ENCODE results near the gene WNT11.

WNT11 gene

DNA sequence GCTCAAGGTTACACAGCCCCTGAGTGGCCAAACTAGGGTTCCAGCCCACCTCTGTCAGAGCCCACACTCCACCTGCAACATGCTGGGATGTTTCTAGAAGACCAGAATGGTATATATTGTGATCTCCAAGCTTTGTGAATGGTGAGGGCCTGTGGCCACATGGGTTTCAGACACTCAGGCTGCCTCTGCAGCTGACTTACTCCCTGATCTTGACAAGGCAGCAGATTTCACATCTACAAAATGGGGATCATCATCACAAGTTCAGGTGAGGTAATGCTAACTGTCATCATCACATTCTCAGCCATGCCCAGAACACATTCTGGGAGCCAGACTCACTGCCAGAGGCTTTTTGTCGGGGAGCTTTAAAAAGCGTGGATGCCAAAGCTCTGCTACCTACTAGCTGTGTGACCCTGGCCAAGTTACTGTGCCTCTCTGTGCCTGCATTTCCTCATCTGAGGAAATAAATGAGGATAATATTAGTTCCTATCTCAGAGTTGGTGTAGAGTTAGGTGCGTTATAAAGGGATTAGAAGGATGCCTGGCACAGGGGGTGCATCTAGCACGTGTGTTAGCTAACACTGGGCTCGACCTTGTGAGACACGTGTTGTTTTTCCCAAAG lies 24.9 kb upstream of the WNT11 start:
- no peak overlapping the region for H3K14ac ChIP-seq (ENCODE audit: low read length)
- peaks cover 16 to 18% of the 10 kb centered on the region in 2 experiments for H3K4me1 ChIP-seq (ENCODE audit: control insufficient read depth in 1 of 2, insufficient read depth in 2 of 2, low read length in 2 of 2)
- no peak overlapping the region for H3K27ac ChIP-seq (ENCODE audit: low read depth, low read length)
- H3K9me3 ChIP-seq (ENCODE audit: insufficient read depth, low read depth, low read length), result no peaks in the 10 kb centered on the region
- no peak overlapping the region for H2BK5ac ChIP-seq (ENCODE audit: low read depth, low read length, poor library complexity)
- H4K12ac ChIP-seq (ENCODE audit: low read depth, low read length), result no peak overlapping the region
- no peaks in the 10 kb centered on the region for H3K27me3 ChIP-seq (ENCODE audit: insufficient read depth, low read length)
- H3K4me3 ChIP-seq (ENCODE audit: low read depth, low read length), result no peak overlapping the region
- no peak overlapping the region for H3K23ac ChIP-seq (ENCODE audit: low read length)
- no peak overlapping the region for H3K4ac ChIP-seq (ENCODE audit: low read depth, low read length)
- no peak overlapping the region for H2AK5ac ChIP-seq (ENCODE audit: low read length)
- H3K9ac ChIP-seq (ENCODE audit: low read length), result no peak overlapping the region
- no peak overlapping the region for H2BK120ac ChIP-seq (ENCODE audit: insufficient read depth, low read length, poor library complexity)
- H3K18ac ChIP-seq (ENCODE audit: low read length), result no peak overlapping the region
- H3K79me2 ChIP-seq (ENCODE audit: control insufficient read depth, insufficient read depth, low read length, poor library complexity), result no peaks in the 10 kb centered on the region
- no CpG with 5 or more reads among the region's 6 CpGs for WGBS (ENCODE audit: extremely low coverage, insufficient coverage, insufficient read length)
- H2AFZ ChIP-seq (ENCODE audit: insufficient read depth, low read length, poor library complexity), result no peak overlapping the region
- H3K79me1 ChIP-seq (ENCODE audit: low read length), result peaks cover 3% of the 10 kb centered on the region
- no peak overlapping the region for H2BK12ac ChIP-seq (ENCODE audit: low read length)
- no peak for DNase-seq
- H4K8ac ChIP-seq (ENCODE audit: low read depth, low read length), result no peak overlapping the region
- H4K91ac ChIP-seq (ENCODE audit: low read depth, low read length), result no peak overlapping the region
- no peak overlapping the region for H3K4me2 ChIP-seq (ENCODE audit: low read length)
- no peaks in the 10 kb centered on the region for H3K36me3 ChIP-seq (ENCODE audit: control insufficient read depth in 1 of 2, insufficient read depth in 2 of 2, low read length in 2 of 2)

DNA sequence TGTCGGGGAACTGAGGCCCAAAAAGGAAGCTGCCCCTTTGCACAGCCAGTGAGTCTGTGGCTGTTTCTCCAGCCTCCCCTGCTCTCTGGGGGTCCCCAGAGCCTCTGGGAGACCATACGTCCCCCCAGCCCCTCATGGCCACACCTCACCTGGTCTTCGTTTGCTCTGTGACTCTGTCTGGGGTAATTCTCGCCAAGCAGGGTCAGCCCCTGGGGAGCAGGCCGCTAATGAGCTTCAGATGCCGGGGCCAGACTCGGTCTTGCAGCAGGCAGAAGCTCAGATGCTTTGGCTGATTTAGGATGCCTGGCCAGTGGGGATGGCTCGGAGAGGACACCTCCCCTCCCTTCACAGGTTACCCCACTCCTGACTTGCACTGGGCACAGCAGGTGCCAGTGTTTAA lies 24.1 kb upstream of the WNT11 start:
- Histone ChIP-seq H4K8ac (ENCODE audit: low read depth, low read length) (no peak overlapping the region), H2AK5ac (ENCODE audit: low read length) (no peak overlapping the region), H3K9me3 (ENCODE audit: insufficient read depth, low read depth, low read length) (no peaks in the 10 kb centered on the region), H3K18ac (ENCODE audit: low read length) (no peak overlapping the region), H2BK5ac (ENCODE audit: low read depth, low read length, poor library complexity) (no peak overlapping the region), H3K9ac (ENCODE audit: low read length) (no peak overlapping the region), H2AFZ (ENCODE audit: insufficient read depth, low read length, poor library complexity) (no peak overlapping the region), H3K14ac (ENCODE audit: low read length) (no peak overlapping the region), H3K4me1 (ENCODE audit: control insufficient read depth in 1 of 2, insufficient read depth in 2 of 2, low read length in 2 of 2) (peaks cover 16 to 20% of the 10 kb centered on the region in 2 experiments), H3K27ac (ENCODE audit: low read depth, low read length) (no peak overlapping the region), H3K79me2 (ENCODE audit: control insufficient read depth, insufficient read depth, low read length, poor library complexity) (no peaks in the 10 kb centered on the region), H2BK120ac (ENCODE audit: insufficient read depth, low read length, poor library complexity) (no peak overlapping the region), H4K12ac (ENCODE audit: low read depth, low read length) (no peak overlapping the region), H3K23ac (ENCODE audit: low read length) (no peak overlapping the region), H3K4ac (ENCODE audit: low read depth, low read length) (no peak overlapping the region), H2BK12ac (ENCODE audit: low read length) (no peak overlapping the region), H3K27me3 (ENCODE audit: insufficient read depth, low read length) (no peaks in the 10 kb centered on the region), H3K4me3 (ENCODE audit: low read depth, low read length) (no peak overlapping the region), H3K4me2 (ENCODE audit: low read length) (no peak overlapping the region), H3K79me1 (ENCODE audit: low read length) (peaks cover 2% of the 10 kb centered on the region), H4K91ac (ENCODE audit: low read depth, low read length) (no peak overlapping the region), H3K36me3 (ENCODE audit: control insufficient read depth in 1 of 2, insufficient read depth in 2 of 2, low read length in 2 of 2) (no peaks in the 10 kb centered on the region)
- no CpG with 5 or more reads among the region's 8 CpGs for WGBS (ENCODE audit: extremely low coverage, insufficient coverage, insufficient read length)
- DNase-seq, result no peak

DNA sequence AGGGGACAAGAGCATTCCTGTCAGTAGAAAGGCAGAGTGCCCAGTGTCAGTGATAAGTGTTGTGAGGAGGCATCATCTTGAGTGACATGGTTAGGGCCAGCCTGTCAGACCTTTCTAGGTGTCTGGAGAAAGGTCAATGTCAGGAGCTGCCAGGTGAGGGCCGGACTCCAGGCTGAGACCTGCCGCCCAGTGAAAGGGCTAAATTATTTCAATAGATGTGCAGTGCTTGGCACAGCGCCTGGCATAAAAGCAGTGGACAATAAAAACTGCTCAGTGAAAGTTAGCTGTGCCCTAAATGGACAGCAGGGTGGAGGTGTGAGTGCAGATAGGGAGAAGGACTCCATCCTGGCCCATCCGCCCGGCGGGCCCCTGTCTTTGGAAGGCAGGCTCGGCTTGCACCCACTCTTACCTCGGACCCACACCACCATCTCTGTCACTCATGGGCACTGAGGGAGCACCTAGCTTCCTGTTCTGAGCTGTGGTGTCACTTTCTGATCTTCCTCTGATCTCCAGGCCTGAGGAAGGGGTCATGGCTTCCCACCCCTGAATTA lies 23.5 kb upstream of the WNT11 start:
- Histone ChIP-seq H3K9me3 (ENCODE audit: insufficient read depth, low read depth, low read length) (no peaks in the 10 kb centered on the region), H3K27ac (ENCODE audit: low read depth, low read length) (no peak overlapping the region), H2BK12ac (ENCODE audit: low read length) (no peak overlapping the region), H3K4me1 (ENCODE audit: control insufficient read depth in 1 of 2, insufficient read depth in 2 of 2, low read length in 2 of 2) (peaks cover 14 to 22% of the 10 kb centered on the region in 2 experiments), H3K4me3 (ENCODE audit: low read depth, low read length) (no peak overlapping the region), H3K27me3 (ENCODE audit: insufficient read depth, low read length) (no peaks in the 10 kb centered on the region), H4K8ac (ENCODE audit: low read depth, low read length) (no peak overlapping the region), H4K91ac (ENCODE audit: low read depth, low read length) (no peak overlapping the region), H3K79me2 (ENCODE audit: control insufficient read depth, insufficient read depth, low read length, poor library complexity) (no peaks in the 10 kb centered on the region), H2BK120ac (ENCODE audit: insufficient read depth, low read length, poor library complexity) (no peak overlapping the region), H3K14ac (ENCODE audit: low read length) (no peak overlapping the region), H3K36me3 (ENCODE audit: control insufficient read depth in 1 of 2, insufficient read depth in 2 of 2, low read length in 2 of 2) (no peaks in the 10 kb centered on the region), H3K18ac (ENCODE audit: low read length) (no peak overlapping the region), H2AFZ (ENCODE audit: insufficient read depth, low read length, poor library complexity) (no peak overlapping the region), H3K4ac (ENCODE audit: low read depth, low read length) (no peak overlapping the region), H3K4me2 (ENCODE audit: low read length) (no peak overlapping the region), H3K9ac (ENCODE audit: low read length) (no peak overlapping the region), H2AK5ac (ENCODE audit: low read length) (no peak overlapping the region), H2BK5ac (ENCODE audit: low read depth, low read length, poor library complexity) (no peak overlapping the region), H3K79me1 (ENCODE audit: low read length) (no peaks in the 10 kb centered on the region), H4K12ac (ENCODE audit: low read depth, low read length) (no peak overlapping the region), H3K23ac (ENCODE audit: low read length) (no peak overlapping the region)
- no CpG with 5 or more reads among the region's 8 CpGs for WGBS (ENCODE audit: extremely low coverage, insufficient coverage, insufficient read length)
- DNase-seq, result no peak

DNA sequence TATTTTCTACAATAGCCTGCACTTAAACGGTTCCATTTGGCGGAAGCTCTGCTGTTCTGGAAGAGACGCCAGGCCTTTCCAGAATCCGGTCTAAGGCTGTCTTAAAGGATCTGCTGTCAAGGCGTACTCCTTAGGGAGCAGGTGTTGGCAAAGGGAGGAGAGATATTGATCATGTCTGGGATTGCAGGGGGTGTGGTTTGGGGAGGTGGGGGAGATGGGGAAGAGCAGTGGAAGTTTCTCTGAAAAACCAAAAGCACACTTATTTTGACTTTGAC lies 22.5 kb upstream of the WNT11 start:
- H3K18ac ChIP-seq (ENCODE audit: low read length), result no peak overlapping the region
- WGBS (ENCODE audit: extremely low coverage, insufficient coverage, insufficient read length), result no CpG with 5 or more reads among the region's 5 CpGs
- H4K8ac ChIP-seq (ENCODE audit: low read depth, low read length), result no peak overlapping the region

More for the DNA sequence above, 22.5 kb upstream of the WNT11 start:
- Histone ChIP-seq H4K91ac (ENCODE audit: low read depth, low read length) (no peak overlapping the region), H3K27me3 (ENCODE audit: insufficient read depth, low read length) (no peaks in the 10 kb centered on the region), H3K9me3 (ENCODE audit: insufficient read depth, low read depth, low read length) (no peaks in the 10 kb centered on the region), H3K14ac (ENCODE audit: low read length) (no peak overlapping the region), H2BK12ac (ENCODE audit: low read length) (no peak overlapping the region), H2AFZ (ENCODE audit: insufficient read depth, low read length, poor library complexity) (no peak overlapping the region), H4K12ac (ENCODE audit: low read depth, low read length) (no peak overlapping the region), H3K79me1 (ENCODE audit: low read length) (no peaks in the 10 kb centered on the region), H3K27ac (ENCODE audit: low read depth, low read length) (no peak overlapping the region), H2BK120ac (ENCODE audit: insufficient read depth, low read length, poor library complexity) (no peak overlapping the region), H3K79me2 (ENCODE audit: control insufficient read depth, insufficient read depth, low read length, poor library complexity) (no peaks in the 10 kb centered on the region), H3K4me2 (ENCODE audit: low read length) (no peak overlapping the region), H2AK5ac (ENCODE audit: low read length) (no peak overlapping the region), H3K36me3 (ENCODE audit: control insufficient read depth in 1 of 2, insufficient read depth in 2 of 2, low read length in 2 of 2) (no peaks in the 10 kb centered on the region), H2BK5ac (ENCODE audit: low read depth, low read length, poor library complexity) (no peak overlapping the region), H3K4me1 (ENCODE audit: control insufficient read depth in 1 of 2, insufficient read depth in 2 of 2, low read length in 2 of 2) (peaks cover 6 to 12% of the 10 kb centered on the region in 2 experiments), H3K4me3 (ENCODE audit: low read depth, low read length) (no peak overlapping the region), H3K23ac (ENCODE audit: low read length) (no peak overlapping the region), H3K9ac (ENCODE audit: low read length) (no peak overlapping the region), H3K4ac (ENCODE audit: low read depth, low read length) (no peak overlapping the region)
- DNase-seq, result no peak
